GM23338 (cell line): ENCODE data around the gene PDE5A. TPM values are rescaled to one million over a fixed set of nuclear protein-coding genes. Genes with fewer than 3 reads are reported as not detected.

Source experiments
- ATAC-seq: fragments of 200-7000 bp; cut with Tn5 transposase; 3 replicates; pipeline ENCODE4 v1.9.1; 2020
- DNase-seq: peaks from one replicate; pipeline ENCODE4 v3.0.0-alpha.2; 2015; ENCODE audit warnings: low spot score
- H2AFZ ChIP-seq: fragments of 200-600 bp; sonication (generic); 2 replicates; pipeline ENCODE4 v1.8.0; 2016; ENCODE audit warnings: antibody characterized with exemption, mild to moderate bottlenecking, moderate library complexity
- H3F3A ChIP-seq: fragments of 200-600 bp; sonication (generic); replicated peaks from 2 replicates; pipeline ENCODE4 v1.8.0; 2017; ENCODE audit warnings: antibody characterized with exemption, mixed run types, low read depth
- H3K27ac ChIP-seq: fragments of 200-600 bp; sonication (generic); 2 replicates; pipeline ENCODE4 v1.6.1; 2016; ENCODE audit warnings: low read depth
- H3K27me3 ChIP-seq: fragments of 200-600 bp; sonication (generic); 2 replicates; pipeline ENCODE4 v1.8.0; 2016; ENCODE audit warnings: mild to moderate bottlenecking, mixed run types, moderate library complexity; ENCODE audit not compliant: insufficient read depth
- H3K36me3 ChIP-seq: fragments of 200-600 bp; sonication (generic); 2 replicates; pipeline ENCODE4 v1.8.0; 2016; ENCODE audit warnings: mild to moderate bottlenecking; ENCODE audit not compliant: insufficient read depth
- H3K4me1 ChIP-seq: fragments of 200-600 bp; sonication (generic); 2 replicates; pipeline ENCODE4 v1.8.0; 2016; ENCODE audit warnings: mild to moderate bottlenecking, moderate library complexity; ENCODE audit not compliant: insufficient read depth
- H3K4me2 ChIP-seq: fragments of 200-600 bp; sonication (generic); 2 replicates; pipeline ENCODE4 v1.7.1; 2017; ENCODE audit warnings: mixed run types
- H3K4me3 ChIP-seq: fragments of 200-600 bp; sonication (generic); 2 replicates; pipeline ENCODE4 v1.6.1; 2016; ENCODE audit warnings: mixed run types
- H3K79me2 ChIP-seq: fragments of 200-600 bp; sonication (generic); replicated peaks from 2 replicates; pipeline ENCODE4 v1.8.0; 2017; ENCODE audit warnings: mild to moderate bottlenecking; ENCODE audit not compliant: insufficient read depth
- H3K9me2 ChIP-seq: fragments of 200-600 bp; sonication (generic); 2 replicates; pipeline ENCODE4 v1.8.0; 2017; ENCODE audit not compliant: insufficient read depth
- H4K20me1 ChIP-seq: fragments of 200-600 bp; sonication (generic); replicated peaks from 2 replicates; pipeline ENCODE4 v1.8.0; 2017; ENCODE audit warnings: mild to moderate bottlenecking; ENCODE audit not compliant: insufficient read depth
- H3K27ac Mint-ChIP-seq: 2 replicates; pipeline ENCODE4 v1.8.0; 2020; ENCODE audit warnings: inconsistent platforms, mild to moderate bottlenecking, moderate library complexity, mixed read lengths
- H3K27me3 Mint-ChIP-seq: 3 replicates; pipeline ENCODE4 v1.8.0; 2022; ENCODE audit warnings: low read depth, mild to moderate bottlenecking, moderate library complexity, mixed read lengths, inconsistent platforms; ENCODE audit not compliant: insufficient read depth, poor library complexity
- H3K36me3 Mint-ChIP-seq: 3 replicates; pipeline ENCODE4 v1.8.0; 2021; ENCODE audit warnings: low read depth, mild to moderate bottlenecking, inconsistent platforms, moderate library complexity, mixed read lengths
- H3K4me1 Mint-ChIP-seq: 3 replicates; pipeline ENCODE4 v1.8.0; 2020; ENCODE audit warnings: mild to moderate bottlenecking, inconsistent platforms, mixed read lengths
- H3K4me3 Mint-ChIP-seq: 3 replicates; pipeline ENCODE4 v1.8.0; 2021; ENCODE audit warnings: moderate library complexity, mild to moderate bottlenecking, inconsistent platforms, mixed read lengths
- H3K9me3 Mint-ChIP-seq: 3 replicates; pipeline ENCODE4 v1.8.0; 2020; ENCODE audit warnings: moderate library complexity, mild to moderate bottlenecking, inconsistent platforms, mixed read lengths
- CREB1 ChIP-seq: fragments of 250-450 bp; sonication (Bioruptor Pico); IDR thresholded peaks from 2 replicates; pipeline ENCODE4 v1.5.0; 2020; ENCODE audit warnings: low read depth, mild to moderate bottlenecking, moderate library complexity
- ETS1 ChIP-seq: IDR thresholded peaks from 2 replicates; pipeline ENCODE4 v1.6.1; 2016; ENCODE audit warnings: antibody characterized with exemption
- EZH2phosphoT487 ChIP-seq: fragments of 200-600 bp; sonication (generic); IDR thresholded peaks from one replicate; pipeline ENCODE4 v1.8.1; 2018; ENCODE audit warnings: antibody characterized with exemption; ENCODE audit not compliant: unreplicated experiment
- NANOG ChIP-seq: IDR thresholded peaks from 2 replicates; pipeline ENCODE4 v1.6.1; 2016; ENCODE audit warnings: antibody characterized with exemption, borderline replicate concordance
- STAT1 ChIP-seq: IDR thresholded peaks from one replicate; pipeline ENCODE4 v1.6.1; 2016; ENCODE audit warnings: antibody characterized with exemption; ENCODE audit not compliant: unreplicated experiment
- ZNF462 ChIP-seq: fragments of 250-450 bp; sonication (Bioruptor Pico); IDR thresholded peaks from 2 replicates; pipeline ENCODE4 v1.5.0; 2020; ENCODE audit warnings: mild to moderate bottlenecking, moderate library complexity
- polyA plus RNA-seq: library from polyadenylated mRNA; unstranded; fragments of >200 nt; fragmentation: Nextera tagmentation; extraction: Ambion mirVana; gene quantifications from 2 replicates; pipeline ENCODE4 v1.2.1, GENCODE V29; 2016
- total RNA-seq: library from RNA; depleted of rRNA; stranded (reverse); fragments of >200 nt; shearing (Covaris generic); gene quantifications from 2 replicates; pipeline ENCODE4 v1.2.3, GENCODE V29; 2014
- TF ChIP-seq, protein P1 (sequence below), 2 experiments: fragments of 200-600 bp in 1 of 2; sonication (generic) in 1 of 2; conservative IDR thresholded peaks; 2 replicates each; pipeline versions ENCODE4 v1.5.1 to v1.6.1; 2016 to 2017; ENCODE audit warnings: antibody characterized with exemption in 2 of 2, low read depth in 2 of 2, mild to moderate bottlenecking in 2 of 2, moderate library complexity in 1 of 2

The PDE5A gene
- total and polyA plus RNA-seq, 2 experiments from 2014 or later = 15.0 to 22.6 TPM

DNA sequence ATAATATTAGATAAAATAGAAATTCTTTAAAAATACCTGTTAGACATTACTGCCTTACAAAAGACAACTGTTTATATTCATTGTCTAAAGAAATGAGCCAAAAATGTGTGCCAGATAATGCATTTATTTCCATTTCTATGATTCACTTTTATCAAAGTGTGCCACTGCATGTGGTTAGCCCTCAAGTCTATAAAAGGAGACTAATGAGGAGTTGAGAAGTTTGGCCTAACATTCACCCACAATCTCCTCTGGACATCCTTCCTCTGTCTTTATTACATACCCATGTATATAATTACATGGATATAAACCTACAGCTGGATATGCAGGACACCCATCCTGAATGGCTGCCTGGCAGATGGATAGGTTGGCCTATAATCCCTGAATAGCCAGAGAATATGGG, 42.6 kb upstream of the PDE5A start:
- Histone ChIP-seq H3K27ac (no peak overlapping the region), H3K36me3 (no peaks in the 10 kb centered on the region), H3K9me2 (no peaks in the 10 kb centered on the region), H4K20me1 (no peaks in the 10 kb centered on the region), H3K4me1 (peaks cover 18% of the 10 kb centered on the region), H3K4me2 (no peak overlapping the region), H3K79me2 (no peaks in the 10 kb centered on the region), H3K27me3 (no peaks in the 10 kb centered on the region), H3F3A (no peaks in the 10 kb centered on the region), H2AFZ (no peak overlapping the region), H3K4me3 (no peak overlapping the region)
- H3K9me3 Mint-ChIP-seq = no peaks in the 10 kb centered on the region
- no peak overlapping the region for H3K4me3 Mint-ChIP-seq
- DNase-seq (no peak), ATAC-seq (no peak)
- H3K27ac Mint-ChIP-seq = no peak overlapping the region
- H3K4me1 Mint-ChIP-seq = peaks cover 29% of the 10 kb centered on the region; the same call in 2 of the 3 replicates
- no peak for TF ChIP-seq ZNF462
- no peak for TF ChIP-seq ETS1
- TF ChIP-seq STAT1 = no peak
- TF ChIP-seq EZH2phosphoT487 = no peak
- TF ChIP-seq CREB1 (CRISPR knock-in tag) = no peak
- TF ChIP-seq, protein P1, sequence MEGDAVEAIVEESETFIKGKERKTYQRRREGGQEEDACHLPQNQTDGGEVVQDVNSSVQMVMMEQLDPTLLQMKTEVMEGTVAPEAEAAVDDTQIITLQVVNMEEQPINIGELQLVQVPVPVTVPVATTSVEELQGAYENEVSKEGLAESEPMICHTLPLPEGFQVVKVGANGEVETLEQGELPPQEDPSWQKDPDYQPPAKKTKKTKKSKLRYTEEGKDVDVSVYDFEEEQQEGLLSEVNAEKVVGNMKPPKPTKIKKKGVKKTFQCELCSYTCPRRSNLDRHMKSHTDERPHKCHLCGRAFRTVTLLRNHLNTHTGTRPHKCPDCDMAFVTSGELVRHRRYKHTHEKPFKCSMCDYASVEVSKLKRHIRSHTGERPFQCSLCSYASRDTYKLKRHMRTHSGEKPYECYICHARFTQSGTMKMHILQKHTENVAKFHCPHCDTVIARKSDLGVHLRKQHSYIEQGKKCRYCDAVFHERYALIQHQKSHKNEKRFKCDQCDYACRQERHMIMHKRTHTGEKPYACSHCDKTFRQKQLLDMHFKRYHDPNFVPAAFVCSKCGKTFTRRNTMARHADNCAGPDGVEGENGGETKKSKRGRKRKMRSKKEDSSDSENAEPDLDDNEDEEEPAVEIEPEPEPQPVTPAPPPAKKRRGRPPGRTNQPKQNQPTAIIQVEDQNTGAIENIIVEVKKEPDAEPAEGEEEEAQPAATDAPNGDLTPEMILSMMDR (conservative IDR thresholded peaks at IDR 0.05; ENCODE audit: low read depth in 2 of 2) = no peak
- TF ChIP-seq NANOG = no peak
- no peaks in the 10 kb centered on the region for H3K36me3 Mint-ChIP-seq
- H3K27me3 Mint-ChIP-seq = no peaks in the 10 kb centered on the region
